SKM-1 (cell line): ENCODE measurements around the gene LYSET.
"Not testable (repeated sequence)": the region's sequence is repeated elsewhere in the genome, so short reads cannot be mapped to it uniquely, and the experiment has no call there.

Experiments used
- DNase-seq: peaks from one replicate; lab custom pipeline; 2025; ENCODE audit not compliant: unreplicated experiment; lab: John Stamatoyannopoulos, UW

The LYSET gene

GRCh38 chr14:93214598-93214997, 29.5 kb downstream of the LYSET start:
- no peak for DNase-seq

- DNase-seq = peak; percentile 1
Observed at GRCh38 chr14:93219103-93219726, 34.1 kb downstream of the LYSET start.

GRCh38 chr14:93220509-93220908, 35.4 kb downstream of the LYSET start:
- DNase-seq = no peak

- no peak for DNase-seq
Observed at GRCh38 chr14:93223565-93223964, 38.4 kb downstream of the LYSET start.

- DNase-seq = no peak
Observed at GRCh38 chr14:93228550-93228949, 43.4 kb downstream of the LYSET start.

GRCh38 chr14:93230539-93230938, 45.4 kb downstream of the LYSET start:
- DNase-seq = no peak

GRCh38 chr14:93231129-93231979, 46.2 kb downstream of the LYSET start:
- DNase-seq = no peak

- DNase-seq = no peak
Observed at GRCh38 chr14:93232159-93232558, 47.0 kb downstream of the LYSET start.

- not testable (repeated sequence) for DNase-seq
Observed at GRCh38 chr14:93233078-93233477, 48.0 kb downstream of the LYSET start.

- no peak for DNase-seq
Observed at GRCh38 chr14:93234798-93235197, 49.7 kb downstream of the LYSET start.
